Activated T-cell treated with anti-CD3 and anti-CD28 coated beads, Interleukin-2, amount 50 U/mL, for 4 hours (primary cell): Measurements from ENCODE around the gene VANGL1. TPM values are rescaled to one million over a fixed set of nuclear protein-coding genes. Genes with fewer than 3 reads are reported as not detected.

Experiments used
- ATAC-seq, 2 donors: fragments of 200-7000 bp; cut with Tn5 transposase; one replicate each; pipeline ENCODE4 v1.10.0; 2021
- DNase-seq: peaks from one replicate; pipeline ENCODE4 v3.0.0-alpha.2; 2020
- H3K27me3 Mint-ChIP-seq: one replicate; pipeline ENCODE4 v1.8.0; 2021; ENCODE audit warnings: low read depth, mixed read lengths
- H3K36me3 Mint-ChIP-seq: one replicate; pipeline ENCODE4 v1.8.0; 2022; ENCODE audit warnings: mixed read lengths; ENCODE audit not compliant: insufficient read depth
- H3K4me1 Mint-ChIP-seq: one replicate; pipeline ENCODE4 v1.8.0; 2021; ENCODE audit warnings: low read depth, mixed read lengths
- H3K4me3 Mint-ChIP-seq: one replicate; pipeline ENCODE4 v1.8.0; 2021; ENCODE audit warnings: mild to moderate bottlenecking, moderate library complexity, mixed read lengths
- H3K9me3 Mint-ChIP-seq: one replicate; pipeline ENCODE4 v1.8.0; 2021; ENCODE audit warnings: mixed read lengths
- total RNA-seq, 3 donors: library from RNA; stranded (reverse); gene quantifications; one replicate each; pipeline ENCODE4 v1.2.1, GENCODE V29; 2021

VANGL1 gene
- 1 to 10 TPM; 1.6 to 2.1 (median 1.8) TPM for total RNA-seq

DNA sequence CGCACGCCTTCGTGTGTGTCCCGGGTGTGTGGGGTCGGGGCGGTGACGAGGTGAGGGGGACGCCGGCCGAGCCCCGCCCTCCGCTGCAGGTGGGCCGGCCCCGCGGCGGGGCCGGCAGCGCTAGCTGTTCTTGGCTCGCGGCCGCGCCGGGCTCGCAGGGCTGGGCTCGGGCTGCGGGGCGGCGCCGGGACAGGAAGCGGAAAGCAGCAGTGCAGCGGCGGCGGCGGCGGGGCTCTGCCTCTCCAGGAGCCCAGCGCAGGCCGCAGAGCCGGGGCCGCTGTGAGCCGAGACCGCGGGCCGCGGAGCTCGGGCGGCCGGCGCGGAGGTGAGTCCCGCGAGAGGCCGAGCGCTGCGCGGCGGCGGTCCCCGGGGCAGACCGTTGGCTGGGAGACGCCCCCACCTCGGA is at the start of gene VANGL1:
Gene VANGL1 (plus strand): TSS at position 209 of the 406 bp plus-strand sequence. CDS start 9,444 bp downstream, outside the sequence.
- peaks cover 1% of the 10 kb centered on the region for H3K36me3 Mint-ChIP-seq
- peaks cover 15% of the 10 kb centered on the region for H3K9me3 Mint-ChIP-seq
- H3K4me3 Mint-ChIP-seq = peak within 1 kb of the TSS; percentile 75
- ATAC-seq (peak; percentile 85 to 86), DNase-seq (no peak)
- peaks cover 24% of the 10 kb centered on the region for H3K27me3 Mint-ChIP-seq
- peaks cover 10% of the 10 kb centered on the region for H3K4me1 Mint-ChIP-seq

DNA sequence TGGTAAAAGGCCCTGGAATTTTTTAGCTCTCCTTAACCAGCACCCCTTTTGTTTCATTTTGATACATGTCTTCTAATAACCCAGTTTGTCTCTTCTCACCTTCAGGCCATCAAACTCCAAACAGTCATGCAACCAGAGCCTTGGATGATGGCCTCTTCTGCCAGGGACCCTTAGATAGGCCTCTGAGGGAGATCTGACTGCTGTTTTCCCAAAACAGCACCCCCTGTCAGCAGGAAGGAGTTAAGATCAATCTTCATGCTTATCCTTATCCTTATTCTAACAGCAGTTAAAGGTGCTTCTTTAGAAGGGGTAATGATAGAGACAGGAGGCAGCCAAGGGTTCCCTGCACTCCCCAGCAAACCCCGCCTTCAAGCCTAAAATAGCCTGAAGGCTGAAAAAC is 49.5 kb upstream of the VANGL1 start:
- ATAC-seq (no peak), DNase-seq (no peak)
- no peak overlapping the region for H3K4me3 Mint-ChIP-seq
- no peaks in the 10 kb centered on the region for H3K9me3 Mint-ChIP-seq
- peaks cover 6% of the 10 kb centered on the region for H3K27me3 Mint-ChIP-seq
- no peaks in the 10 kb centered on the region for H3K4me1 Mint-ChIP-seq
- no peaks in the 10 kb centered on the region for H3K36me3 Mint-ChIP-seq

DNA sequence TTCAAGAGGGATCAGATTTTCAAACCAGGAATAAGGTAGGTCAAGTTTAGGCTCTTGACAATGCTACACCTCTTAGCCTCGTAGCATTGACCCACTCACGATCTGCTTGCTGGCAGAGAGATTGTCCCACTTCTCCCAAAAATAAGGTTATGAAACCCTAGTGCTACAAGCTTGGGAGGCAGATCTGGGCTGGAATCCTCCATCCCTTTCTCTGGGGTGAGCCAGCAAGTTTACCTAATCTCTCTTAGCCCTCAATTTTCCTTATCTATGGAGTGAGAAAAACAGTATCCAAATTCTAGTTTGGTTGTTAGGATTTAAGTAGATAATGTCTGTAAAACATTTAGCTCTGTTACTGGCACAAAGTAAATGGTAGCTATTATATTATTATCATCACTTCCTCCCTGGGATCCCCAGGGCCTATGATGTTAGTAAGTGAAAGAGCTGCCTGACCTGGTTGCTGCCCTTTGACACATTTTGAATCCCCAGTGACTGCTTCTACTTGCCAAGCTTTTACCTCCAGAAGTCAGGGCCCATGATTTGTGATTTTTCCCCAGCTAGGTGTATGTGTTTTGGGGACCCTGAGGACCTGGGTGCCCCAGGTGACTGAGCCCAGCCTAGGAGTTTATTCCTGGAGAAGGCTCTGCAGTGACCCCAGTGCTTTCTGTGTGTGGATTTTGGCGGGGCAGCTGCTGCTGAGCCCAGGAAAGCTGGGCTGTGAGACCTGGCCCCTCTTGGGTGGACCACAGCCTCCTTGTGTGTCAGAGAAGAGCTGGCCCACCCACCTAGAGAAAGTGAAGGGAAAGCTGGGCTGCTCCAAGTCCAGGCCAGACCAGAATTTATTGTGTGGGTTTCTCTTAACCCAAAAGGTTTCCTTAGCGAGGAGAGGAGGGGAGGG is 48.2 kb upstream of the VANGL1 start:
- Mint-ChIP-seq H3K9me3 (no peaks in the 10 kb centered on the region), H3K27me3 (peaks cover 6% of the 10 kb centered on the region), H3K36me3 (no peaks in the 10 kb centered on the region), H3K4me1 (no peaks in the 10 kb centered on the region), H3K4me3 (no peak overlapping the region)
- no peak for ATAC-seq
- DNase-seq = no peak

DNA sequence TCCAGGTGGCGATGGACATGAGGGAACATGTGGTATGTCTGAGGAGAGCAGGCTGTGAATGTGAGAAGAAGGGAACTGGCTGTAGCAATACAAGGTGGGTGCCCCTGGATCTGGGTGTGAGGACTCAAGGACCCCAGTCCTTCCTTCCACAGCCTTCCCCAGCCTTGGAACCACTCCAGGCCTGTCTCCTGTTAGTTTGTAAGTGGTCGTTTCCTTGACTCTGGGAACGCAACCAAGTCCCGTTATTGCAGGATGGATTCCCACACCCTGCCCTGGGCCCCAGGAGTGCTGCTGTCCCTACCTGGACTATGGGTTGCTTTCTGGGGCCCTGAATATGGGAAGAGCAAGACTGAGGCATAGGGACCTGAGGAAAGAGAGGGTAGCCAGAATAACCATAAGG is 47.2 kb upstream of the VANGL1 start:
- Mint-ChIP-seq H3K27me3 (peaks cover 6% of the 10 kb centered on the region), H3K4me1 (no peaks in the 10 kb centered on the region), H3K36me3 (no peaks in the 10 kb centered on the region), H3K4me3 (no peak overlapping the region), H3K9me3 (no peaks in the 10 kb centered on the region)
- ATAC-seq = no peak
- no peak for DNase-seq

DNA sequence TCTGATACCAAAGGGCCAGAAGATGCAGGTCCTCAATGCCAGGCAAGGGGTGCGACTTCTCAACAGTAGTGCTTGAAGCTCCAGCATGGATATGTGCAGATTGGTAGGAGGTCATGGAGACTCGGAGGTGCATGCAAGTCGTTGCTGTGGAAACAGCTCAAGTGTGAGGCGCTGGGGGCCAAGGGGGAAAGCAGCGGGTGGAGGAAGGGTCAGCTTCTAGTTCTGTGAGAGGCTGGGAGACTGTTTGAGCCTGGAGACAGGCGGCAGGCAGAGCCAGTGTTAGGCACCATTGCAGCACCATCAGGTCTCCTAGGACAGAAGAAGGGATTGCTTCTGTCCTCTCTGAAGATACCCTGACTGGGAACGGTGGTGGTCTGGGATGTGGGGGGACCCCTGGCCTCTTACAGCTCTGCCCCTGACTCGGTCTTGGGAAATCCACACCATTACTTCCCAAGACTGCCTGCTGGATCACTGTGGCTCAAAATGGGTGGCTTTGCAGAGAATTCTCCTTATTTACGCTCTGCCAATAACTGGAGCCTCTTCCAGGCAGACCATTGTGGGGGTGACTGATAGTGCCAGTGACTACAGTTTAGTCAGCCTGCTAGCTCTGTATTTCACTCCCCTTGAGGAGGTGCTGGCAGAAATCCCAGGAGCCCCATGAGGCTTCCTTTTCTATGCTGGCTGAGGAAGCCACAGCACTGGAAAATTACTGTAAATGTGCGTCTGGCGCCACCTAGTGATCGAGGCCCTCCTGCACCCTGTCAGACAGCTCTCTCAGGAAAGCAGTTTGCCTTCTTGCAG is 46.3 kb upstream of the VANGL1 start:
- Mint-ChIP-seq H3K27me3 (peaks cover 6% of the 10 kb centered on the region), H3K36me3 (no peaks in the 10 kb centered on the region), H3K4me3 (no peak overlapping the region), H3K4me1 (no peaks in the 10 kb centered on the region), H3K9me3 (no peaks in the 10 kb centered on the region)
- ATAC-seq (peak; percentile 46 to 69), DNase-seq (peak; percentile 44)

DNA sequence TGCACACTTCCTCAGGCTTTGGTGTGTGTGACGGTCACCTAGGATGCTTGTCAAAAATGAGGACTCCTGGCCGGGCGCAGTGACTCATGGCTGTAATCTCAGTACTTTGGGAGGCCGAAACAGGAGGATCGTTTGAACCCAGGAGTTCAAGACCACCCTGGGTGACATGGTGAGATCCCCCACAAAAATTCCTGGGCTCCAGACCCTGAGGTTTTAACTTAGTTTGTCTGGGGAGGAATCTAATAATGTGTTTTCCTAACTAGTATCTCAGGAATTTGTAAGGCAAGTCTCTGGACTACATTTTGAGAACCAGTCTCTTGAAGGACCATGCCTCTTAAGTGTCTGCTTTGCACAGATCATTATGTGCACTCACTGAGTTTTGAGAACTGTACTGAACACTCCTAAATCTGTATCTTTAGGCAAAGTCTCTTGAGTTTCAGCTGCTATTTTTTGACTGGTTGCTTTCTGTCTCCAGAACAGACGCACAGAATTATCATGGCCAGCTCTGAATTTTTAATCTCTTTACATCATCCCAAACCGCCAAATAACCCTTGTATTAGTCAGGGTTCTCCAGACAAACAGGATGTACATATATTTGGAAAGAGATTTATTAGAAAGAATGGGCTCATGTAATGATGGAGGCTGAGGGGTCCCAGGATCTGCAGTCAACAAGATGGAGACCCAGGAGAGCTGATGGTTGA is 45.5 kb upstream of the VANGL1 start:
- Mint-ChIP-seq H3K27me3 (peaks cover 6% of the 10 kb centered on the region), H3K9me3 (no peaks in the 10 kb centered on the region), H3K36me3 (no peaks in the 10 kb centered on the region), H3K4me1 (no peaks in the 10 kb centered on the region), H3K4me3 (no peak overlapping the region)
- ATAC-seq (no peak), DNase-seq (no peak)

DNA sequence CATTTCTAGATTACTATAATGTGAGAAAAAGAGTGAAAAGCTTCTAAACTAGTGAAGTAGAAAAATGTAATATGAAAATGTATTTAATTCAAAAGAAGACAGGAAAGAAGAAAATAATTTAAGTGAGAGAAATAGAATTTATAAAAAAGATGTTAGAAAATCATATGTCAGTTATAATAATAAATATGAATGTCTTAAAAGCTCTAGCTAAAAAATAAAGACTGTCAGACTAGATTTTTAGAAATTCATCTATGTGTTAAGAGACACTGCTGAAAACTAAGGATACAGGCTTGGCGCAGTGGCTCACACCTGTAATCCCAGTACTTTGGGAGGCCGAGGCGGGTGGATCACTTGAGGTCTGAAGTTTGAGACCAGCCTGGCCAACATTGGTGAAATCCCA is 37.3 kb upstream of the VANGL1 start:
- ATAC-seq = no peak
- no peaks in the 10 kb centered on the region for H3K4me1 Mint-ChIP-seq
- H3K36me3 Mint-ChIP-seq = no peaks in the 10 kb centered on the region
- no peaks in the 10 kb centered on the region for H3K9me3 Mint-ChIP-seq
- peaks cover 7% of the 10 kb centered on the region for H3K27me3 Mint-ChIP-seq
- H3K4me3 Mint-ChIP-seq = no peak overlapping the region
- no peak for DNase-seq

DNA sequence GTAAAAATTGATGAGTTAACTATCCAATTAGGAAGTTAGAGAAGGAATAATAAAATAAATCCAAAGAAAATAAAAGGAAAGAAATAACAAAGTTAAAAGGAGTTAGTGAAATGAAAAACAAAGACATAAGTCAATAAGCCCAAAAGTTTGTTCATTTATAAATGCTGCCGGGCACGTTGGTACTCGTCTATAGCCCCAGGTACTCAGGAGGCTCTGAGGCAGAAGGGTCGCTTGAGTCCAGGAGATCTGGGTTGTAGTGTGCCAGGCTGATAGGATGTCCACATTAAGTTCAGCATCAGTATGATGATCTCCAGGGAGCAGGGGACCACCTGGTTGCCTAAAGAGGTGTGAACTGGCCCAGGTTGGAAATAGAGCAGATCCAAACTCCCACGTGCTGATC is 35.5 kb upstream of the VANGL1 start:
- Mint-ChIP-seq H3K4me3 (no peak overlapping the region), H3K36me3 (no peaks in the 10 kb centered on the region), H3K9me3 (no peaks in the 10 kb centered on the region), H3K27me3 (peaks cover 8% of the 10 kb centered on the region), H3K4me1 (no peaks in the 10 kb centered on the region)
- DNase-seq (no peak), ATAC-seq (no peak)

DNA sequence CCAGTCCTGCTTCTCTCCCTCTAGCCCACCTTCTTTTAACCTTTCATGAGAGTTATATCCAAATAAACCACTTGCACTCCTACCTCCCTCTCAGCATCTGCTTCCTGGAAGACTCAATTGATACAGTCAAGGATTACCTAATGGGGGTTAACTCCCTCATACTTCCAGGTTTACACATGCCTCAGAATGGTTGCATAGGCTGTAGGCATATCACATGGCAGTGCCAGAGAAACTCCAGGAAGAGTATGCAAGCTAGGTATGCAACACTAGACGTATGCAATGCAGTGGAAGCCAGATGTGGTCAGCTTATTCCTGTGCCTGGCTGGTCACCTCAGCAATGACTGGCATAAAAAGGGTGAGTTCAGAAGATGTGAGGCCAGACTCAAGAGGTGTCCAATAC is 32.7 kb upstream of the VANGL1 start:
- Mint-ChIP-seq H3K4me3 (no peak overlapping the region), H3K27me3 (peaks cover 12% of the 10 kb centered on the region), H3K36me3 (no peaks in the 10 kb centered on the region), H3K4me1 (no peaks in the 10 kb centered on the region), H3K9me3 (no peaks in the 10 kb centered on the region)
- ATAC-seq (no peak), DNase-seq (no peak)

DNA sequence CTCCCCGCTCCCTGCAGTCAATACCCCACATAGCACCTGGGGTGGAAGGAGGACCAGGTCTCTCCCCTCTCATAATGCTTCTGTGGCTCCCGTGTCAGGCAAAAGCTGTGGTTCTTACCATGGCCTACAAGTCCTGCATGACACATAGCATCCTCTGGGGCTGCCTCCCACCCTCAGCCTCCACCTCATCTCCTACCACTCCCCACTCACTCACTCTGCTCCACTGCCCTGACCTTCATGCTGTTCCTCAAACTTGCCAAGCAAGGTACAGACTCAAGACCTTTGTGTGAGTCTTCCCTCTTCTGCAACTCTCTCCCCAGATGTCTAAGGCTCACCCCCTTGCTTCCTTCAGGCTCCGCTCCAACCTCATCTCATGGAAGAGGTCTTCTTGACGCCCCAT is 28.0 kb upstream of the VANGL1 start:
- no peak for ATAC-seq
- H3K36me3 Mint-ChIP-seq = no peaks in the 10 kb centered on the region

DNA sequence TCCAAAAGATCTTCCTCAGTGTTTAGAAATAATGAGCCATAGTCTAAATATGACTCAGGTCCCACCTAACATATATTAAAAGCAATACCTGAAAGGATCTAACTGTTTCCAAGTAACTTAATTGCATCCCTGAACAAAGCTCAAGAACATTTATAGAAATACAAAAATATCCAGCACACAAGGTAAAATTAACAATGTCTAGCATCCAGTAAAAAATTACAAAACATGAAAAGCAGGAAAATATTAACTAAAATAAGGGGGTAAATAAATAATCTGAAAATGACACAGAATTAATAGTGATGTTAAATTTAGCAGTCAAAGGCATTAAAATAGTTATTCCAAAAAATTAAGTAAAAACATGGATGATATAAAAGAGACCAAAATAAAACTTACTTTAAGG is 21.3 kb upstream of the VANGL1 start:
- Mint-ChIP-seq H3K4me1 (no peaks in the 10 kb centered on the region), H3K4me3 (no peak overlapping the region), H3K27me3 (peaks cover 10% of the 10 kb centered on the region), H3K36me3 (no peaks in the 10 kb centered on the region), H3K9me3 (peaks cover 27% of the 10 kb centered on the region)
- ATAC-seq = no peak
- no peak for DNase-seq

More for the DNA sequence above, 28.0 kb upstream of the VANGL1 start:
- H3K9me3 Mint-ChIP-seq = peaks cover 3% of the 10 kb centered on the region
- H3K27me3 Mint-ChIP-seq = peaks cover 13% of the 10 kb centered on the region
- DNase-seq = no peak
- H3K4me3 Mint-ChIP-seq = no peak overlapping the region
- no peaks in the 10 kb centered on the region for H3K4me1 Mint-ChIP-seq

DNA sequence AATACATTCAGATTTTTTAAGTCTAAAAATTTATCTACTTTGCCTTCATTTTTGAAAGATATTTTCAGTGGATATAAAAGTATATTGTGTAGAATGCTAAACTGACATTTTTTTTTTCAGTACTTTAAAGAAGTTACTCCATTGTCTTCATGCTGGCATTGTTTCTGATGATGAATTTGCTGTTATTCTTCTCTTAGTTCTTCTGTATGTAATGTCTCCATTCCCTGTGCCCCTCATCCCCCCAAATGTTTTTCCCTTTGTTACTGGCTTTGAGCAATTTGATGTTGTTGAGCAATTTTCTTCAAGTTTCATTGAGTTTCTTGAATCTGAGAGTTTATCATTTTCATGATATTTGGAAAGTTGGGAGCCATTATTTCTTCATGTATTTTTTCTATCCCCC is 20.8 kb upstream of the VANGL1 start:
- no peak overlapping the region for H3K4me3 Mint-ChIP-seq
- H3K4me1 Mint-ChIP-seq = no peaks in the 10 kb centered on the region
- H3K36me3 Mint-ChIP-seq = no peaks in the 10 kb centered on the region
- no peak for ATAC-seq
- peaks cover 9% of the 10 kb centered on the region for H3K27me3 Mint-ChIP-seq
- no peak for DNase-seq
- peaks cover 27% of the 10 kb centered on the region for H3K9me3 Mint-ChIP-seq

DNA sequence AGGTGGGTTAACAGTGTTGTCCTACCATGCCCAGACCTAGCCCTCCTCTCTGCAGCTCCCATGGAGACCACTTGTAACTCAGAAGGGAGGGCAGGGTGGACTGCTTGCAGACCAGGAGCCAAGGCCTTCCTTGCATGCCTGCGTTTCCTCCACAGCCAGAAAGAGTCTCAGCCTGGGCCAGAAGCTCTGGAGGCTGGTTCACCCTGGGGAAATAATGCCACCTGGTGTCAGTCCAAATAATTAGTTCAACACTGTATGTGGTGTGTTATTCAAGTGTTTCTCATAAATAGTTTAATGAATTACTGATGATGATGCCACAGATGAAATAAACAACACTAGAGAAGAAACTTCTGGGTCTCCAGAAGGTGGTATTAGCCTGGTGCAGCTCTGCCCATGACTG is 16.9 kb upstream of the VANGL1 start:
- no peaks in the 10 kb centered on the region for H3K36me3 Mint-ChIP-seq
- no peak overlapping the region for H3K4me3 Mint-ChIP-seq
- ATAC-seq (no peak), DNase-seq (no peak)
- peaks cover 8% of the 10 kb centered on the region for H3K27me3 Mint-ChIP-seq
- peaks cover 25% of the 10 kb centered on the region for H3K9me3 Mint-ChIP-seq
- H3K4me1 Mint-ChIP-seq = no peaks in the 10 kb centered on the region

DNA sequence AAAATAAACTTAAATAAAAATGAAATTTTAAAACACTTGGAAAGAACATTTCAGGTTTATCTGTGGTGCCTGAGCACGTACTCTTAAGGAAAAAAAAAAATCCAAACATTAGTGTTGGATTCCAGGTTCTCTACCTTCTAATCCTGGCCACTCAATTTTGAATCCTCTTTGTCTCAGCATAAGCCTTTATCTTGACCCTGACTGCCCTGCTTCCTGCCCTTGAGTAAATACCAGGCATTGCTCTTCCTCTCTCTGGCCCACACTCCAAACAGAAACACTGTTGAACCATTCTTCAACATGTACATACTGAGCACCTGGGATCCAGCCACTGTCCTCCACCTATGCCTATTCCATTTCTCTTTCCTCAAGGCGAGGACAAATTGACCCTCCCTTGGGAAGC is 11.4 kb upstream of the VANGL1 start:
- no peaks in the 10 kb centered on the region for H3K4me1 Mint-ChIP-seq
- H3K4me3 Mint-ChIP-seq = no peak overlapping the region

More for the DNA sequence above, 11.4 kb upstream of the VANGL1 start:
- no peak for ATAC-seq
- no peak for DNase-seq
- peaks cover 7% of the 10 kb centered on the region for H3K27me3 Mint-ChIP-seq
- peaks cover 10% of the 10 kb centered on the region for H3K9me3 Mint-ChIP-seq
- H3K36me3 Mint-ChIP-seq = no peaks in the 10 kb centered on the region
